ENCODE data around the gene SAMD4B. TPM values are rescaled to one million over a fixed set of nuclear protein-coding genes. Genes with fewer than 3 reads are reported as not detected.

The SAMD4B gene
- total and polyA plus RNA-seq, 9 of the 15 experiments (the other 6 are each of a cell fraction or from before 2014, with no cell fraction given) = 3.4 to 90.5 (median 38.0) TPM

DNA sequence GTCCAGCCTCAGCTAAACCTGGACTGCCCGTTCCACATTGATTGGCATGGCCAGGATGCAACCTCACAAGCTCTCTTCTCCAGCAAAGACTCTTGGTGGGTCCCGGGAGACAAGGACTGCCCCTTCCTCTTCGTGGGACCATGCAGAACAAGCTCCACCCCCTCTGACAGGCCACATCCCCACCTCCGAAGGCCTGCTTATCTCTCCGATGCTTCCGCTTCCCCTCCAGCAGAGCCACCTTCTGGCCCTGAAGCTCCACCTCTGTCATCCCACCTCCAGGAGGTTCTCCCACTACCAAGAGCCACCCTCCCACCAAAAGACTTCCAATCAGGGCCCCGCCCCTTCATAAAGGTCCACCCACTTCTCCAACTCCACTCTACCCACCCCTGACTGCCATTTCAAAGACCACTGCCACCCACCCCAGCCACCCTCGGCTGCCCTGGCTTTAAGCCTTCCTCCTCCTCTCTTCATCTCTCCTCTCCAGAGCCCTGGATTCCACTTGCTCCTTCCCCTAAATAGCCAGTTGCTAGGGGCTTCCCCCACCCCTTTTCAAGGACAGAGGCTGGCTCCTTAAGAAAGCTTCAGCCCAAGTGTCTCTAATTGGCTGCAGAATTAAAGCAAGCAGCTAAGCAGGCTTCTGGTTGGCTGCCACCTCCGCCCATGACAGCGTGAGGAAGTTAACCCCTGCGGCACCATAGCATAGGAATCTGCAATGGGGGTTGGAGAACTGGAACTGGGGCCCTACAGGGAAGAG lies 31.5 kb upstream of the SAMD4B start:
- Histone ChIP-seq H3K9me1 (ENCODE audit: control insufficient read depth, insufficient read depth, low read length) (no peaks in the 10 kb centered on the region), H4K20me1 (replicated peaks; ENCODE audit: control insufficient read depth, insufficient read depth, low read length) (no peaks in the 10 kb centered on the region), H3K79me2 (ENCODE audit: control insufficient read depth, insufficient read depth, low read length) (peaks cover 15% of the 10 kb centered on the region), H2AFZ (ENCODE audit: low read depth, low read length) (peak overlapping the region; percentile 78), H3K36me3 (ENCODE audit: control insufficient read depth, insufficient read depth, low read length) (peaks cover 54% of the 10 kb centered on the region; the same call in 1 of the 3 replicates), H3K9me3 (replicated peaks; ENCODE audit: control insufficient read depth, insufficient read depth, low read depth, low read length) (no peaks in the 10 kb centered on the region), H3K27me3 (ENCODE audit: control insufficient read depth in 2 of 2, insufficient read depth in 2 of 2, low read length in 2 of 2) (no peaks in the 10 kb centered on the region), H3K4me2 (ENCODE audit: insufficient read depth, low read length) (peak overlapping the region; percentile 87), H3K4me1 (replicated peaks in 1 of 2; ENCODE audit: control insufficient read depth in 2 of 2, insufficient read depth in 2 of 2, low read length in 2 of 2) (peaks cover 34 to 38% of the 10 kb centered on the region in 2 experiments), H3K4me3 (peak overlapping the region; percentile 28), H3K27ac (ENCODE audit: extremely low read depth, low read depth, low read length) (peak overlapping the region; percentile 84), H3K9ac (ENCODE audit: insufficient read depth in 1 of 2, low read depth in 2 of 2, low read length in 2 of 2) (peak overlapping the region; percentile 55 to 58)
- WGBS (ENCODE audit: insufficient coverage, low coverage, missing lambda C conversion rate) = 4% methylated on average over 11 of the region's 11 CpGs
- in situ Hi-C loops (cut with MboI) = no loop called here
- ChIA-PET CTCF (ENCODE audit: low intra/inter-chr PET ratio) (no interaction called here), POLR2A (interaction anchor here (0.6 to 1.4 kb wide), 16 partner anchors 8 to 392 kb away, joined by 3 to 7 read pairs (median 3); partner anchors contain the start of genes IFNL1, MED29, PAF1 and RPS16)
- ATAC-seq (peak; percentile 89), FAIRE-seq (peak; percentile 98), DNase-seq (ENCODE audit: extremely low read depth in 1 of 4, low spot score in 3 of 4) (peak; percentile 90 to 95 (median 90))
- no TSS peak for BruUV-seq (replicated peaks)
- intact Hi-C loops (cut with micrococcal nuclease) = no loop called here
- TF ChIP-seq CHD2 (IDR thresholded peaks at IDR 0.05; ENCODE audit: low read depth, low read length) (peak; percentile 62), ZNF232 (CRISPR knock-in tag; IDR thresholded peaks at IDR 0.05) (no peak), JUN (IDR thresholded peaks at IDR 0.05; ENCODE audit: borderline replicate concordance, low read depth, low read length) (no peak), JUN (CRISPR knock-in tag; IDR thresholded peaks at IDR 0.05; ENCODE audit: borderline replicate concordance) (no peak), TRIM28 (IDR thresholded peaks at IDR 0.05) (no peak), ZBTB40 (IDR thresholded peaks at IDR 0.05) (peak; percentile 77), ZBTB40 (CRISPR knock-in tag; IDR thresholded peaks at IDR 0.05) (no peak), HDAC8 (tag; IDR thresholded peaks at IDR 0.05) (no peak), ZNF316 (IDR thresholded peaks at IDR 0.05) (no peak), ZKSCAN8 (CRISPR knock-in tag; IDR thresholded peaks at IDR 0.05) (no peak), CBX3 (IDR thresholded peaks at IDR 0.05; ENCODE audit: borderline replicate concordance in 1 of 2, low read length in 2 of 2) (no peak; a peak in 1 of 3 replicates)
- TF ChIP-seq, protein P1, sequence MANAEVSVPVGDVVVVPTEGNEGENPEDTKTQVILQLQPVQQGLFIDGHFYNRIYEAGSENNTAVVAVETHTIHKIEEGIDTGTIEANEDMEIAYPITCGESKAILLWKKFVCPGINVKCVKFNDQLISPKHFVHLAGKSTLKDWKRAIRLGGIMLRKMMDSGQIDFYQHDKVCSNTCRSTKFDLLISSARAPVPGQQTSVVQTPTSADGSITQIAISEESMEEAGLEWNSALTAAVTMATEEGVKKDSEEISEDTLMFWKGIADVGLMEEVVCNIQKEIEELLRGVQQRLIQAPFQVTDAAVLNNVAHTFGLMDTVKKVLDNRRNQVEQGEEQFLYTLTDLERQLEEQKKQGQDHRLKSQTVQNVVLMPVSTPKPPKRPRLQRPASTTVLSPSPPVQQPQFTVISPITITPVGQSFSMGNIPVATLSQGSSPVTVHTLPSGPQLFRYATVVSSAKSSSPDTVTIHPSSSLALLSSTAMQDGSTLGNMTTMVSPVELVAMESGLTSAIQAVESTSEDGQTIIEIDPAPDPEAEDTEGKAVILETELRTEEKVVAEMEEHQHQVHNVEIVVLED (CRISPR knock-in tag; IDR thresholded peaks at IDR 0.05) = no peak

Measured in K562 (cell line).